MM.1S (cell line): ENCODE data around the gene ANAPC5.
A peak's percentile ranks its signal among the peaks of the same experiment; 100 is the strongest.

Experiments
- DNase-seq: peaks from one replicate; pipeline ENCODE4 v3.0.0-alpha.2; 2015
- H2AFZ ChIP-seq: fragments of 300-600 bp; sonication (generic); 2 replicates; pipeline ENCODE4 v1.6.0; 2016; ENCODE audit warnings: antibody characterized with exemption, low read length
- H3F3A ChIP-seq: fragments of 300-600 bp; sonication (generic); 2 replicates; pipeline ENCODE4 v1.6.1; 2016; ENCODE audit warnings: mild to moderate bottlenecking, antibody characterized with exemption, low read length, moderate library complexity, mixed read lengths; ENCODE audit not compliant: insufficient read depth
- H3K27ac ChIP-seq: fragments of 300-600 bp; sonication (generic); 2 replicates; pipeline ENCODE4 v1.5.1; 2016; ENCODE audit warnings: mild to moderate bottlenecking, low read length
- H3K27me3 ChIP-seq: fragments of 300-600 bp; sonication (generic); replicated peaks from 2 replicates; pipeline ENCODE4 v1.6.0; 2016; ENCODE audit warnings: low read length; ENCODE audit not compliant: insufficient read depth
- H3K36me3 ChIP-seq: fragments of 300-600 bp; sonication (generic); replicated peaks from 2 replicates; pipeline ENCODE4 v1.6.1; 2016; ENCODE audit warnings: mild to moderate bottlenecking, low read length, mixed read lengths; ENCODE audit not compliant: insufficient read depth
- H3K4me1 ChIP-seq: fragments of 300-600 bp; sonication (generic); 2 replicates; pipeline ENCODE4 v1.6.1; 2016; ENCODE audit warnings: low read length, mixed read lengths
- H3K4me2 ChIP-seq: fragments of 300-600 bp; sonication (generic); 2 replicates; pipeline ENCODE4 v1.6.0; 2016; ENCODE audit warnings: low read depth, low read length
- H3K4me3 ChIP-seq: fragments of 300-600 bp; sonication (generic); 2 replicates; pipeline ENCODE4 v1.5.1; 2016; ENCODE audit warnings: low read length, mixed read lengths
- H3K79me2 ChIP-seq: fragments of 300-600 bp; sonication (generic); 2 replicates; pipeline ENCODE4 v1.6.1; 2016; ENCODE audit warnings: mixed run types, low read length, mixed read lengths
- H3K9ac ChIP-seq: fragments of 300-600 bp; sonication (generic); 2 replicates; pipeline ENCODE4 v1.6.1; 2016; ENCODE audit warnings: low read length, mixed read lengths
- H3K9me2 ChIP-seq: fragments of 300-600 bp; sonication (generic); replicated peaks from 2 replicates; pipeline ENCODE4 v1.6.1; 2016; ENCODE audit warnings: mild to moderate bottlenecking, low read length, mixed read lengths; ENCODE audit not compliant: insufficient read depth
- H3K9me3 ChIP-seq: fragments of 300-600 bp; sonication (generic); replicated peaks from 2 replicates; pipeline ENCODE4 v1.6.1; 2016; ENCODE audit warnings: mild to moderate bottlenecking, low read length, mixed read lengths; ENCODE audit not compliant: insufficient read depth
- H4K20me1 ChIP-seq: fragments of 300-600 bp; sonication (generic); 2 replicates; pipeline ENCODE4 v1.6.1; 2016; ENCODE audit warnings: mild to moderate bottlenecking, low read length, moderate library complexity, mixed read lengths; ENCODE audit not compliant: insufficient read depth
- CTCF ChIP-seq: fragments of 300-600 bp; sonication (generic); IDR thresholded peaks from 2 replicates; pipeline ENCODE4 v1.5.1; 2016; ENCODE audit warnings: antibody characterized with exemption, low read length, mixed read lengths
- EZH2 ChIP-seq: fragments of 300-600 bp; sonication (generic); optimal IDR thresholded peaks from 2 replicates; pipeline ENCODE3; 2017; ENCODE audit warnings: low read depth, mild to moderate bottlenecking, antibody characterized with exemption, low read length, mixed read lengths
- EZH2phosphoT487 ChIP-seq: fragments of 300-600 bp; sonication (generic); IDR thresholded peaks from 2 replicates; pipeline ENCODE4 v1.6.1; 2018; ENCODE audit warnings: antibody characterized with exemption, low read length

The ANAPC5 gene

GRCh38 chr12:121304306-121304705 is 47.9 kb downstream of the ANAPC5 start:
- Histone ChIP-seq H3K36me3 (no peaks in the 10 kb centered on the region), H3K4me1 (peaks cover 11% of the 10 kb centered on the region), H3K9ac (no peak overlapping the region), H3K79me2 (no peaks in the 10 kb centered on the region), H3K9me2 (no peaks in the 10 kb centered on the region), H2AFZ (no peak overlapping the region), H3K27me3 (no peaks in the 10 kb centered on the region), H4K20me1 (no peaks in the 10 kb centered on the region), H3F3A (peaks cover 5% of the 10 kb centered on the region), H3K4me3 (no peak overlapping the region), H3K27ac (no peak overlapping the region), H3K9me3 (no peaks in the 10 kb centered on the region), H3K4me2 (no peak overlapping the region)
- no peak for DNase-seq
- TF ChIP-seq CTCF = no peak
- no peak for TF ChIP-seq EZH2
- TF ChIP-seq EZH2phosphoT487 = no peak

- Histone ChIP-seq H3K9me2 (no peaks in the 10 kb centered on the region), H3K27ac (no peak overlapping the region), H2AFZ (no peak overlapping the region), H3K9ac (no peak overlapping the region), H3K9me3 (no peaks in the 10 kb centered on the region), H3K4me1 (peaks cover 11% of the 10 kb centered on the region), H3K4me3 (no peak overlapping the region), H4K20me1 (no peaks in the 10 kb centered on the region), H3K36me3 (no peaks in the 10 kb centered on the region), H3K27me3 (no peaks in the 10 kb centered on the region), H3K79me2 (no peaks in the 10 kb centered on the region), H3K4me2 (no peak overlapping the region), H3F3A (peaks cover 10% of the 10 kb centered on the region)
- TF ChIP-seq EZH2phosphoT487 (no peak), CTCF (no peak), EZH2 (no peak)
- DNase-seq = no peak
These were observed 50.3 kb downstream of the ANAPC5 start for GRCh38 chr12:121301876-121302275.

- Histone ChIP-seq H3F3A (peaks cover 11% of the 10 kb centered on the region), H3K36me3 (no peaks in the 10 kb centered on the region), H3K9me3 (no peaks in the 10 kb centered on the region), H3K9ac (no peak overlapping the region), H3K4me3 (no peak overlapping the region), H3K9me2 (no peaks in the 10 kb centered on the region), H3K4me1 (peaks cover 11% of the 10 kb centered on the region), H3K79me2 (peaks cover 11% of the 10 kb centered on the region), H3K27me3 (no peaks in the 10 kb centered on the region), H3K27ac (0 out of 2 replicates have a peak overlapping the region, but pooled peaks have one; percentile 3), H2AFZ (no peak overlapping the region), H3K4me2 (peak overlapping the region; percentile 21; the same call in 1 of the 2 replicates), H4K20me1 (no peaks in the 10 kb centered on the region)
- TF ChIP-seq EZH2 = no peak
- no peak for TF ChIP-seq EZH2phosphoT487
- TF ChIP-seq CTCF = no peak
- DNase-seq = no peak
These were observed 52.0 kb downstream of the ANAPC5 start for GRCh38 chr12:121300083-121300819.
